SK-N-SH (cell line): Measurements from ENCODE around the gene FYB2. TPM values are rescaled to one million over a fixed set of nuclear protein-coding genes. Genes with fewer than 3 reads are reported as not detected.

Experiments used
- CTCF ChIA-PET: fragments of 300-600, 350-600 bp; formaldehyde crosslinking; extraction: SDS; loops from one replicate; lab custom pipeline; 2021; lab: Yijun Ruan, JAX
- POLR2A ChIA-PET: fragments of 350-600 bp; sonication (Branson Sonifier 250); formaldehyde crosslinking; extraction: SDS; loops from one replicate; lab custom pipeline; 2020; ENCODE audit warnings: antibody characterized with exemption, inconsistent platforms; lab: Yijun Ruan, JAX
- DNase-seq: peaks from one replicate; pipeline ENCODE4 v3.0.0; 2012
- H2AFZ ChIP-seq: fragments of 200-600 bp; sonication (generic); 2 replicates; pipeline ENCODE4 v1.8.1; 2016; ENCODE audit warnings: antibody characterized with exemption, mild to moderate bottlenecking, low read depth
- H3F3A ChIP-seq: fragments of 200-600 bp; sonication (generic); replicated peaks from 2 replicates; pipeline ENCODE3; 2016; ENCODE audit warnings: antibody characterized with exemption, mild to moderate bottlenecking; ENCODE audit not compliant: insufficient read depth
- H3K27ac ChIP-seq, 2 experiments: fragments of 200-500 bp in 1 of 2; fragments of 200-600 bp in 1 of 2; sonication (Bioruptor generic) in 1 of 2; sonication (generic), shearing (Covaris generic) in 1 of 2; 2 replicates each; pipeline versions ENCODE4 v1.5.1 to v1.6.1; 2014 to 2016; ENCODE audit warnings: low read depth in 2 of 2, inconsistent platforms in 1 of 2, low read length in 1 of 2, mild to moderate bottlenecking in 1 of 2, mixed read lengths in 1 of 2
- H3K27me3 ChIP-seq: fragments of 200-600 bp; sonication (generic), shearing (Covaris generic); 2 replicates; pipeline ENCODE4 v1.6.1; 2016; ENCODE audit warnings: mixed run types; ENCODE audit not compliant: insufficient read depth
- H3K36me3 ChIP-seq, 2 experiments: fragments of 200-500 bp in 1 of 2; fragments of 200-600 bp in 1 of 2; sonication (Bioruptor generic) in 1 of 2; sonication (generic) in 1 of 2; replicated peaks in 1 of 2; 2 replicates each; pipeline versions ENCODE3 to v1.5.1; 2014 to 2016; ENCODE audit warnings: low read length in 1 of 2, mild to moderate bottlenecking in 1 of 2; ENCODE audit not compliant: insufficient read depth in 2 of 2, control insufficient read depth in 1 of 2
- H3K4me1 ChIP-seq, 2 experiments: fragments of 200-500 bp in 1 of 2; fragments of 200-600 bp in 1 of 2; sonication (Bioruptor generic) in 1 of 2; sonication (generic), shearing (Covaris generic) in 1 of 2; 2 replicates each; pipeline versions ENCODE4 v1.5.1 to v1.6.1; 2014 to 2016; ENCODE audit warnings: low read depth in 1 of 2, low read length in 1 of 2, mixed run types in 1 of 2; ENCODE audit not compliant: insufficient read depth in 2 of 2, control insufficient read depth in 1 of 2
- H3K4me2 ChIP-seq: fragments of 200-600 bp; sonication (generic), shearing (Covaris generic); 2 replicates; pipeline ENCODE4 v1.6.1; 2017; ENCODE audit warnings: mixed run types
- H3K4me3 ChIP-seq, 2 experiments: fragments of 200-500 bp in 1 of 2; fragments of 200-600 bp in 1 of 2; sonication (Bioruptor generic) in 1 of 2; sonication (generic), shearing (Covaris generic) in 1 of 2; 2 replicates each; pipeline versions ENCODE4 v1.5.1 to v1.8.1; 2014 to 2016; ENCODE audit warnings: low read depth in 2 of 2, inconsistent platforms in 1 of 2, low read length in 1 of 2, mild to moderate bottlenecking in 1 of 2, mixed read lengths in 1 of 2, moderate library complexity in 1 of 2
- H3K79me2 ChIP-seq: fragments of 200-600 bp; sonication (generic); 2 replicates; pipeline ENCODE4 v1.8.1; 2017; ENCODE audit warnings: mild to moderate bottlenecking; ENCODE audit not compliant: insufficient read depth
- H3K9ac ChIP-seq: fragments of 200-600 bp; sonication (generic); 2 replicates; pipeline ENCODE4 v1.6.1; 2017; ENCODE audit warnings: mixed run types
- H3K9me2 ChIP-seq: fragments of 200-600 bp; sonication (generic); 2 replicates; pipeline ENCODE4 v1.6.1; 2017; ENCODE audit warnings: mixed run types
- H3K9me3 ChIP-seq: fragments of 200-600 bp; sonication (generic); 2 replicates; pipeline ENCODE4 v1.6.1; 2017; ENCODE audit warnings: mixed run types, mild to moderate bottlenecking, moderate library complexity
- H4K20me1 ChIP-seq: fragments of 200-600 bp; sonication (generic); 2 replicates; pipeline ENCODE4 v1.6.1; 2017; ENCODE audit warnings: mild to moderate bottlenecking, mixed run types; ENCODE audit not compliant: insufficient read depth
- CHD2 ChIP-seq: fragments of 150-350 bp; IDR thresholded peaks from 2 replicates; pipeline ENCODE4 v1.6.1; 2018; ENCODE audit warnings: low read length; ENCODE audit not compliant: partially characterized antibody
- CTCF ChIP-seq: fragments of 200-600 bp; sonication (generic); IDR thresholded peaks from 2 replicates; pipeline ENCODE4 v1.6.1; 2017; ENCODE audit warnings: antibody characterized with exemption, mild to moderate bottlenecking, moderate library complexity
- EP300 ChIP-seq, 2 experiments: IDR thresholded peaks; 2 replicates each; pipeline versions ENCODE4 v1.4.0 to v1.6.1; 2012; ENCODE audit warnings: borderline replicate concordance in 1 of 2, low read depth in 1 of 2, low read length in 1 of 2
- EZH2phosphoT487 ChIP-seq: fragments of 200-600 bp; sonication (generic); IDR thresholded peaks from 2 replicates; pipeline ENCODE4 v1.6.1; 2017; ENCODE audit warnings: low read depth, mixed run types, mild to moderate bottlenecking, antibody characterized with exemption, moderate library complexity, borderline replicate concordance
- FOSL2 ChIP-seq: IDR thresholded peaks from 2 replicates; pipeline ENCODE4 v1.4.0; 2012; ENCODE audit warnings: low read depth, mild to moderate bottlenecking, moderate library complexity, borderline replicate concordance
- FOXJ3 ChIP-seq: sonication (generic); formaldehyde crosslinking; IDR thresholded peaks from 2 replicates; pipeline ENCODE4 v1.5.1; 2020; ENCODE audit warnings: mild to moderate bottlenecking, missing genetic modification reagents
- FOXM1 ChIP-seq: IDR thresholded peaks from 2 replicates; pipeline ENCODE4 v1.4.0; 2012; ENCODE audit warnings: low read depth, mild to moderate bottlenecking
- GATA2 ChIP-seq: sonication (generic); formaldehyde crosslinking; IDR thresholded peaks from 2 replicates; pipeline ENCODE4 v1.5.0; 2020; ENCODE audit warnings: mild to moderate bottlenecking, missing genetic modification reagents
- JUND ChIP-seq: IDR thresholded peaks from 2 replicates; pipeline ENCODE4 v1.4.0; 2012
- MAX ChIP-seq: IDR thresholded peaks from 2 replicates; pipeline ENCODE4 v1.4.0; 2012; ENCODE audit warnings: low read depth
- MEF2A ChIP-seq: IDR thresholded peaks from 2 replicates; pipeline ENCODE4 v1.4.0; 2012; ENCODE audit warnings: low read depth, borderline replicate concordance
- MXI1 ChIP-seq: IDR thresholded peaks from 2 replicates; pipeline ENCODE4 v1.6.1; 2012; ENCODE audit warnings: mild to moderate bottlenecking, low read depth, low read length, improper control_type of control experiment
- NFIC ChIP-seq: IDR thresholded peaks from 2 replicates; pipeline ENCODE4 v1.4.0; 2012; ENCODE audit warnings: borderline replicate concordance
- NRF1 ChIP-seq: IDR thresholded peaks from 2 replicates; pipeline ENCODE4 v1.6.1; 2012; ENCODE audit warnings: low read depth, mild to moderate bottlenecking, low read length
- RAD21 ChIP-seq: IDR thresholded peaks from 2 replicates; pipeline ENCODE4 v1.6.1; 2012; ENCODE audit warnings: mild to moderate bottlenecking, low read length
- RCOR1 ChIP-seq: fragments of 150-350 bp; IDR thresholded peaks from 2 replicates; pipeline ENCODE4 v1.6.1; 2017; ENCODE audit warnings: antibody characterized with exemption, low read length
- REST ChIP-seq: IDR thresholded peaks from 2 replicates; pipeline ENCODE4 v1.6.1; 2012; ENCODE audit warnings: mild to moderate bottlenecking, low read depth, low read length, moderate library complexity
- RXRA ChIP-seq: IDR thresholded peaks from 2 replicates; pipeline ENCODE4 v1.4.0; 2012; ENCODE audit warnings: low read depth, mild to moderate bottlenecking, borderline replicate concordance
- SMC3 ChIP-seq: IDR thresholded peaks from 2 replicates; pipeline ENCODE4 v1.6.1; 2012; ENCODE audit warnings: low read depth, low read length, improper control_type of control experiment
- TAF1 ChIP-seq: IDR thresholded peaks from 2 replicates; pipeline ENCODE4 v1.6.1; 2012; ENCODE audit warnings: low read depth, mild to moderate bottlenecking, low read length, moderate library complexity, borderline replicate concordance
- TCF12 ChIP-seq: IDR thresholded peaks from 2 replicates; pipeline ENCODE4 v1.4.0; 2012
- USF1 ChIP-seq: IDR thresholded peaks from 2 replicates; pipeline ENCODE4 v1.4.0; 2012; ENCODE audit warnings: low read depth, borderline replicate concordance
- WGBS: methylation state at CpG from one replicate; pipeline ENCODE4 v1.1.6; 2017; ENCODE audit warnings: low lambda C conversion rate; 5-methylcytosine and 5-hydroxymethylcytosine counted together
- polyA plus RNA-seq, 3 experiments: library from polyadenylated mRNA; depleted of rRNA; stranded (reverse); fragments of >200 nt; gene quantifications; 2 replicates each; pipeline ENCODE4 v1.2.3, GENCODE V29; 2012

Gene FYB2
- polyA plus RNA-seq, 1 of the 3 experiments (the other 2 are of a cell fraction): not detected

GRCh38 chr1:56683569-56683968 is 135.6 kb downstream of the FYB2 start:
- Histone ChIP-seq H3K36me3 (peaks cover 0 to 4% of the 10 kb centered on the region in 2 experiments), H3K9me2 (no peaks in the 10 kb centered on the region), H3K79me2 (no peaks in the 10 kb centered on the region), H3K4me3 (no peak overlapping the region), H3K4me2 (no peak overlapping the region), H2AFZ (no peak overlapping the region), H3K4me1 (peaks cover 0 to 6% of the 10 kb centered on the region in 2 experiments; a peak in 1 of 4 replicates), H3F3A (peaks cover 7% of the 10 kb centered on the region), H3K9me3 (peaks cover 4% of the 10 kb centered on the region; the same call in 1 of the 2 replicates), H3K9ac (no peak overlapping the region), H4K20me1 (no peaks in the 10 kb centered on the region), H3K27ac (no peak overlapping the region), H3K27me3 (no peaks in the 10 kb centered on the region)
- ChIA-PET CTCF (no interaction called here), POLR2A (no interaction called here)
- TF ChIP-seq RXRA (no peak), CHD2 (no peak), EP300 (IDR thresholded peaks at IDR 0.05; ENCODE audit: borderline replicate concordance in 1 of 2, low read depth in 1 of 2, low read length in 1 of 2) (no peak), TCF12 (no peak), SMC3 (no peak), MEF2A (no peak), FOXJ3 (no peak), FOSL2 (no peak), NFIC (no peak), RCOR1 (no peak), TAF1 (no peak), GATA2 (CRISPR knock-in tag) (no peak)
- no peak for DNase-seq

- POLR2A ChIA-PET: no interaction called here
Measured at GRCh38 chr1:56676571-56677035, 142.6 kb downstream of the FYB2 start.

More at GRCh38 chr1:56676571-56677035, 142.6 kb downstream of the FYB2 start:
- Histone ChIP-seq H3K9me3 (no peaks in the 10 kb centered on the region), H4K20me1 (no peaks in the 10 kb centered on the region), H3K9ac (no peak overlapping the region), H3K4me1 (no peaks in the 10 kb centered on the region), H3K9me2 (no peaks in the 10 kb centered on the region; the same call in 1 of the 2 replicates), H3K79me2 (no peaks in the 10 kb centered on the region), H3K27ac (no peak overlapping the region), H2AFZ (no peak overlapping the region), H3K4me2 (no peak overlapping the region), H3K36me3 (peaks cover 0 to 2% of the 10 kb centered on the region in 2 experiments), H3K27me3 (no peaks in the 10 kb centered on the region), H3F3A (no peaks in the 10 kb centered on the region), H3K4me3 (no peak overlapping the region)
- TF ChIP-seq EZH2phosphoT487 (no peak), REST (no peak), JUND (peak; percentile 53), RAD21 (no peak), FOXM1 (no peak), TAF1 (no peak), FOXJ3 (no peak), NRF1 (no peak), MAX (0 out of 2 replicates have a peak, but pooled peaks have one; percentile 38), USF1 (no peak), CHD2 (no peak), NFIC (no peak), CTCF (no peak), FOSL2 (peak; percentile 60), GATA2 (CRISPR knock-in tag) (no peak), MXI1 (no peak)
- DNase-seq: no peak
- WGBS: 72% methylated on average over 2 of the region's 2 CpGs
- CTCF ChIA-PET: interaction anchor here (0.7 kb wide), 1 partner anchor 77 kb away, joined by 3 read pairs; no protein-coding TSS in a partner anchor
